ENCODE measurements around the gene PRH1. TPM values are rescaled to one million over a fixed set of nuclear protein-coding genes. Genes with fewer than 3 reads are reported as not detected.

PRH1 gene
- total RNA-seq, 1 donor from 2014 or later, result 13.9 TPM

GRCh38 chr12:10891937-10892336 lies 7.9 kb upstream of the PRH1 start:
- Histone ChIP-seq H3K36me3 (no peaks in the 10 kb centered on the region), H3K4me1 (no peaks in the 10 kb centered on the region), H3K9me3 (no peaks in the 10 kb centered on the region), H3K27me3 (ENCODE audit: low read depth) (no peaks in the 10 kb centered on the region), H3K4me3 (no peak overlapping the region), H3K27ac (no peak overlapping the region)
- ATAC-seq, result no peak
- intact Hi-C loops (cut with DNase I), result no loop called here
- TF ChIP-seq CTCF (IDR thresholded peaks at IDR 0.05), result no peak
- no peak for DNase-seq

DNA sequence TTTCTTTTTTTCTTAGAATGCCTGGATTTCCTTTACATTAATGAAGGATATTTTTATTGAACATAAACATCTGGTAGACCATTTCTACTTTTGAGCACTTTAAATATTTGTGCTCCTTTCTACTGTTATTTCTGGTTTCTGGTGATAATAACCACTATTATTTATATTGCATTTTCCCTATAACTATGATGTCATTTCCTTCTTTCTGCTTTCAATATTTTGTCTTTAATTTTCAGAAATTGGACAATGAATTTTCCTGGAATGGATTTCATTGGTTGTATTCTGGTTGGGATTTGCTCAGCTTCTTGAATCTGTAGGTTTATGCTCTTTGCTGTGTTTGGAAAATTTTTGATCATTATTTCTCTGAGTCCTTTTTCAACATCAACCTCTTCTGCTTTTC lies 5.2 kb upstream of the PRH1 start:
- Histone ChIP-seq H3K27ac (no peak overlapping the region), H3K4me3 (no peak overlapping the region), H3K9me3 (no peaks in the 10 kb centered on the region), H3K36me3 (no peaks in the 10 kb centered on the region), H3K4me1 (no peaks in the 10 kb centered on the region), H3K27me3 (ENCODE audit: low read depth) (no peaks in the 10 kb centered on the region)
- TF ChIP-seq CTCF (IDR thresholded peaks at IDR 0.05), result no peak
- DNase-seq, result no peak
- ATAC-seq, result no peak
- intact Hi-C loops (cut with DNase I), result no loop called here

DNA sequence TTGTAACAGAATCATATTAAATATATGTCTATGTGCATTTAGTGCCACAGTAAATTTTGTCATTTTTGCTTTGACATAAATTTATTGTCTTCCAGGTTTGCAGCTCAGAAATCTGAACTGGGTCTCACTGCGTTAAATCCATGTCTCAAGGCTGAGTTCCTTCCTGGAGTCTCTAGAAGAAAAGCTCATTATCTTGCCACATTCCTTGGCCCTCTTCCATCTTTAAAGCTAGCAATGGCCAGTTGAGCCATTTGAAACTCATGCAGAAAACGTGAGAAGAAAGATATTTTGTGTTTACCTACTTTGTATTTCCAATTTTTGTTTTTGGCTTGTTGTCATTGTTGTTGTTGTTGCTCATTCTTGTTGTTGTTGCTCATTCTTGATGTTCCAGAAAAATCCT lies 10.7 kb downstream of the PRH1 start:
- no peak for DNase-seq
- Histone ChIP-seq H3K36me3 (peaks cover 9% of the 10 kb centered on the region), H3K9me3 (no peaks in the 10 kb centered on the region)

GRCh38 chr12:10867381-10867780 lies 16.7 kb downstream of the PRH1 start:
- no peak for DNase-seq

More for the DNA sequence above, 10.7 kb downstream of the PRH1 start:
- ATAC-seq, result no peak
- intact Hi-C loops (cut with DNase I), result no loop called here
- Histone ChIP-seq H3K4me3 (no peak overlapping the region), H3K27ac (no peak overlapping the region), H3K27me3 (ENCODE audit: low read depth) (no peaks in the 10 kb centered on the region), H3K4me1 (no peaks in the 10 kb centered on the region)
- TF ChIP-seq CTCF (IDR thresholded peaks at IDR 0.05), result no peak

GRCh38 chr12:10863512-10864218 lies 20.4 kb downstream of the PRH1 start:
- DNase-seq (no peak), ATAC-seq (no peak)
- no peaks in the 10 kb centered on the region for H3K4me1 ChIP-seq
- TF ChIP-seq CTCF (IDR thresholded peaks at IDR 0.05), result no peak
- H3K4me3 ChIP-seq, result no peak overlapping the region
- intact Hi-C loops (cut with DNase I), result no loop called here
- no peak overlapping the region for H3K27ac ChIP-seq
- no peaks in the 10 kb centered on the region for H3K27me3 ChIP-seq (ENCODE audit: low read depth)
- H3K9me3 ChIP-seq, result peaks cover 14% of the 10 kb centered on the region
- H3K36me3 ChIP-seq, result no peaks in the 10 kb centered on the region

More at GRCh38 chr12:10867381-10867780, 16.7 kb downstream of the PRH1 start:
- H3K4me1 ChIP-seq, result no peaks in the 10 kb centered on the region
- peaks cover 3% of the 10 kb centered on the region for H3K9me3 ChIP-seq
- no peak overlapping the region for H3K27ac ChIP-seq
- no peaks in the 10 kb centered on the region for H3K36me3 ChIP-seq
- H3K4me3 ChIP-seq, result no peak overlapping the region
- H3K27me3 ChIP-seq (ENCODE audit: low read depth), result no peaks in the 10 kb centered on the region
- intact Hi-C loops (cut with DNase I), result no loop called here
- no peak for TF ChIP-seq CTCF (IDR thresholded peaks at IDR 0.05)
- ATAC-seq, result no peak
